Measurements from ENCODE around the gene NR2F1.
"Not testable (repeated sequence)": the region's sequence is repeated elsewhere in the genome, so short reads cannot be mapped to it uniquely, and the experiment has no call there.

The NR2F1 gene

DNA sequence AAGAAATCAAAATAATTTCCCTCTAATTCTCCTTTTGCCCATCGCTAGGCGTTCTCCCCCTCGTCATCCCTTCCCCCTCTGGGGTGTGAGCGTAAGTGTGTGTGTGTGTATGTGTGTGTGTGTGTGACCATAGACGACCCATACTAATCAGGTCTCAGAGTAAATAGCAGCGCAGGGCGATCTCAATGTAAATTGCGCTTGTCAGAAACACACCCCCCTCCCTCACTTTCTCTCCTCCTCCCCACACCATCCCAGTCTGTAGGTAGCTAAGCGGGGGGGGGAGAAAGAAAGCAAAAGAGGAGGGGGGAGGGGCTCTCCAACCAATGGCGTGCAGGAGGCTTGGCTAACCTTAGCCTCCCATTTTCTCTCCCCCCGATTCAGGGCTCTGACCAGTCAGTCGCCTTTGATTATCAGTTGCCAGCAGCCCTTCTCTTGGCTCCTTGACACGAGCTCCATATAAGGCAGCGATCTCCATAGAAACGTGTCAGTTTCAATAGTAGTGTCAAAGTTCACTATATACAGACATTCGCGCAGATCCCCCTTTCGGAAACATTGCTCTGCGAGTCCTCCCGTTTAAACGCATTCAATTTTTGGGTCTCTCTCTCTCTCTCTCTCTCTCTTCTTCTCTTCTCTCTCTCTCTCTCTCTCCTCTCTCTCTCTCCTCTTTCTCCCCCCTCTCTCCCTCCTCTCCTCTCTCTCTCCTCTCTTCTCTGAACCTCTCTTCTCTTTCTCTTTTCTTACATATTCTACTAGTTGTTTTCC is at the start of gene NR2F1:
TSS of gene NR2F1 (plus strand) at position 546 of the 762 bp plus-strand sequence. CDS start 1,802 bp downstream, outside the sequence.
- DNase-seq = peak; percentile 94

DNA sequence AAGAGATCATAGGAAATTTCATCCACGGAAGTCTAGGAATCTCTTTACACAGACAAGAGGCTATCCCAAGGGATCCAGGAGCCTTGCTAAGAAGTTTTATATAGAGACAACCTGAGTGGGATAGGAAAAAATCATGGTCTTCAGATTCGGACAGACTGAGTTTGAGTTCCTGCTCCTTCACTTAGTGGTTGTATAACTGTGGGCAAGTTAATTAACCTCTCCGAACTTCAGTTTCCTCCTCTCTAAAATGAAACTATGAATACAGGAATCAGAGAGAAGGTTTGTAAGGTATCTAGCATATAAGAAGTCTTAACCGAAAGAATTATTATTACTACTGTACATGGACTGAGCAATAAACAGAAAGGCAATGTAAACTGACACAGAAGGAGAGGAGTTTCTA is 37.1 kb upstream of the NR2F1 start:
- DNase-seq = no peak

DNA sequence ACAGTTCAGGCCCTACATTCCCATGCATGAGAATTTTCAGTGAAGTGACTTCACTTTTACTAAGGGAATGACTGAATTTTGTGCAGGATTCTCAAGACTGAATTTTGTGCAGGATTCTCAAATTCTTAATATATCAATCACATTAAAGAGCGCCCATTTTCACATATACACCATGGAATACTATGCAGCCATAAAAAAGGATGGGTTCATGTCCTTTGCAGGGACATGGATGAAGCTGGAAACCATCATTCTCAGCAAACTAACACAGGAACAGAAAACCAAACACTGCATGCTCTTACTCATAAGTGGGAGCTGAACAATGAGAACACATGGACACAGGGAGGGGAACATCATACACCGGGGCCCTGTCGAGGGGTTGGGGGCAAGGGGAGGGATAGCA is 33.4 kb upstream of the NR2F1 start:
- not testable (repeated sequence) for DNase-seq

DNA sequence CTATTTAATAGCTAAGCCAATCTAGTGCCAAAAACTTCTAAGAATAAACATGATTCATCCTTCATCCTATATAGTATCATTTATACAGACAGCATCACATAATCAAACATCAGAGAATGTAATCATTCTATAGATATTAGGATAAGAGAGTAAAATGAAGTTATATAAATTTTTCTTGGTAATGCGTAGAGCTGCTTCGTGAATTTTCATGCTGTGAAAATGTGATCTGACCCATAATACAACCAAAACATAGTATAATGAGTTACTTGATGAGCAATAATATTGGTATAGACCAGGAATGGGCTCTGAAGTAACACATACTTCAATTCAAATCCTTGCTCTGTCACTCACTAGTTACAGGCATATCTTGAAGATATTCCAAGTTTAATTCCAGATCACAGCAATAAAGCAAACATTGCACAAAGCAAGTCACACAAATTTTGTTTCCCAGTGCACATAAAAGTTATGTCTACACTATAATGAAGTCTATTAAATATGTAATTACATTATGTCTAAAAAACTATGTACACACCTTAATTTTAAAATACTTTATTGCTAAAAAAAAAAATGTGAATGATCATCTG is 25.9 kb upstream of the NR2F1 start:
- DNase-seq = no peak

DNA sequence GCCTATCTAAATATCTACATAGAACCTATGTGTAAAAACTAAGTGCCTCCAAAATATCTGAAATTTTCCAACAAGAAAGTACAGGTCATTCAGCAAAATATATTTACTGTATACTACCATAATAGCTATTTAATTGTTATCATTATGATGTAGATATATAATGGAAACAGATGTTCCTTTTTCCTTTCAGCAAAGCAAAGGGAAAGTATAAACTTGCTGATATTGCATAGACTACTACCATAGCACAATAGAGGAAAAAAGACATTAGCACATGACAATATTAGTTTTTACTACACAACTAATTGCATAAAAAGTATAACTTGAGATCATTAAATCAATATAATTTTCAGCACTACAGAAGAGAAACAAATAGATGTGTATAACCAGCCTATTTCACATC is 16.9 kb upstream of the NR2F1 start:
- DNase-seq = no peak

DNA sequence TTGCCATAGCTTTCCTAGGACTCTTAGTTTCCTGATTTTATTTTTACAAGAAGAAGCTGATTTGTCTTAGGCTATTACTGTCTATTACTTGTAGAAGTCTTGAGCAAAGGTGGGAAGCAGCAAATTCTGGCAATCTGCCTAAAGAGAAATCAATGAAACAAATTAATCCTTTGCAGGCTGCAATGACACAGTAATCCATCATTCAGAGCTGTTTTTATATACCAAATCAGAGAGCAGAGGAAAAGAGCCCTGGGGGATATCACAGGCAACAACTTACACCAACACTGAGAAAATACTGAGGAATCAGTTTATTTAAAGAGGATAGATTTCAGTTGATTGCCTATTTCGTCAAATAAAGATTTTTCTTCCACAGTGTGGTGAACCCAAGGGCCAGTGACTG is 15.6 kb upstream of the NR2F1 start:
- peak; percentile 12 for DNase-seq

DNA sequence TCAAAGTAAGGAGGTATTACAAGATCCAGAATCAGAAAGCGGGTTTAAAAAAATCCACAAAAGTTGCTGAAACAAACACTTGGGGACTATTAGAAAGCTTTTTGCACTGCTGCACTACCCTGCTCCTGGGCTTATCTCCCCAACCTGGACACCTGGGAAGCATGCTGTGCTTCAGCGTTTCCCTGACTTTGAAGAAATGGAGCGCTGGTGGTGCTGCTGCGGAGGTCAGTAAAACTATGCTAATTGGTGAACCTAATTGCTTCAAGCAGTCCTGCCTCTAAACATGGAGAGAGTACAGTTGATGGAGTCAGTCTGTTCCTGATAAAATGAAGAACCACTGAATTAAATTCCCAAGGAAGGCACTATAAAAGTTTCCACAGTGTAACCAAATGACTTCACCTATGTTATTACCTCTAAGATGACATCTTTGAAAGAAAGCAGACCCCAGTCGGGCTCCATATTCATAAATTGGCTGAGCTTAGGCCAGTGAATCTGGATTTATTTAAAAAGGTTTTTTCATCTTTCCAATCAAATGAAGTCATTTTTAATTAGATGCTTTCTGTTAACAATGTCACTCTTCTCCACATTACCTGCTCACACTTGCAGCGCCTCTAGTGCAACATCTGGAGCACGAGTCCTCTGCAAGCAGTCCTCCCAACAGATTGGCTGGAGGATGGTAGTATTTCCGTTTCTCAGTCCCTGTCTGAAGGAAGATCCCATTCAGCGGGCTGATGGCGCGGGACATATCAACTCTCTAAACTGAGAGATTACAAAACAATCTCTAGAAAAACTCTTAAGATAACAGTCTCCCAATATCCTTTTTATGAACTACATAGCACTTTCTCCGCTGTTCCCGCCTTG is 13.5 kb upstream of the NR2F1 start:
- peak; percentile 40 for DNase-seq

DNA sequence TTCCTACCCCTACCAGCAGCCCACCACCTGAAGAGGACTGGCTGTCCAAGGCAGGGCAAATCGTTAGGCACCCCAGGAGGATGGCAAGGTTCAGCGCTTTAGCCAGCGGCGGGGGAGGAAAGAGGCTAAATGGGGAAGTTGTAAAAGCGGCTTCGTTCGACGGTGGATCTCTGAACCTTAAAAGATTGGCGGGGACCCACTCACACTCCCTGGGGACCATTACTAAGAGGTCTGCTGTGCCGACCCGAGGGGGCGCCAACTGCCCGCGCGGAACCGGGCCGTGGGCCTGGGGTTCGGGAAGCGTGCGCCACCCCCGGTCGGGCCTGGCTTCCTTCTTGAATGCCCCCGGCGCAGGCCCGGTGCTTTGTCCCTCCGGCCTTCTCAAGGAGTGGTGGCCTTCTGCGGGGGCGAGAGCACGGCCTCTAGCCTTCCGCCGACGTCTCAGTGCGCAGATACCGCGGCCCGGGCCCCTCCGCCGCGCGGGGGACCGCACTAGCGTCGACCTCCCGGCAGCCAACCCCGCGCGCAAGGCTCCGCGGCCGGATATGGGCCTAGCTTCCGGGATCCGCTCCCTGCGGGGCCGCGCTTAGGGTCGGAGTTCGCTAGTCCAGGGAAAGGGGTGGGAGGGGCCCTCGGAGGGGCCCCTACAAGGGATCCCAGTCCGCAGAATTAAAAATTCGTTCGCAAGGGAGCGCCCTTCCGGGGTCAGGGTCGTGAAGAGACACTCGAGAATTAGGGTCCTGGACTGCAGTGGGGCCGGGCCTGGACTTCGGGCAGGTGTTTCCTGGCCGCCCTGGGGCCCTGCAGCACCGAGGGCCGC is 12.5 kb upstream of the NR2F1 start:
- peak; percentile 26 for DNase-seq

DNA sequence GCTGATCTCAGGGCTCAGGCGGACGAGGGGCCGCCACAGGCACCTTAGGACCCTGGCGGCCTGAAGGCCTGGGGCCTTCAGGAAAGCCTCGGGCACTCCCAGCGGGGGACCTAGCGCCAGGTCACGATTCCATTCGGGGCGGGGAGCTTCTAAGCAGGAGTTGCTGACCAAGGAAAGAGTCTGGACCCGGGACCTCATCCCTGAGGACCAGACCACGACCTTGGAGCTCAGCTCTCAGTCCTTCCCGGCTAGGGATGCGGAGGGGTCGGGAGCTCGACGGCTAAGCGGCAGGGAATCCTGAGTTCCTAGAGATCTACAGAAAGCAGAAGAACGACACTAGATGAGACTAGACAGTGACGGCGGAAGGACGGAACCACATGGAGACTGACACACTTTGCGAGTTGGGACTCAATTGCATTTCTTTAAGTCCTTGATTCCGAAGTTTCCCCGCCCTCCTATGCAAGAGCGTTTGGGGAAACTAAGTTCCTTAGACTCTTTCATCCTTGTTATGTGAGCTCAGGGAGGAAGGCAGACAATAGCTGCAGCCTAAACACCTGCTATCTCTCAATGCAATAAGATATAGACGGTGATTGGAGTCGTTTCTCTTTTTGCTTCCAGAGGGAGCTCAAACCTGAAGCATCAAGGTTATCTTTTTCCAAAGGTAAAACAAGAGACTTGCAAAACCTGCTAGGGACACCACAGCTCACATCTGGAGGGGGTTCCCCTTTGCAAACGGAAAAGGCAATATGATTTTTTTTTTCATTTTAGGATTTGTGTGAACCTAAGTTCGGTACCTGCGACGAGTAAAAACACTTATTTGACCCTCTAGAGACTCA is 11.7 kb upstream of the NR2F1 start:
- DNase-seq = peak; percentile 34

DNA sequence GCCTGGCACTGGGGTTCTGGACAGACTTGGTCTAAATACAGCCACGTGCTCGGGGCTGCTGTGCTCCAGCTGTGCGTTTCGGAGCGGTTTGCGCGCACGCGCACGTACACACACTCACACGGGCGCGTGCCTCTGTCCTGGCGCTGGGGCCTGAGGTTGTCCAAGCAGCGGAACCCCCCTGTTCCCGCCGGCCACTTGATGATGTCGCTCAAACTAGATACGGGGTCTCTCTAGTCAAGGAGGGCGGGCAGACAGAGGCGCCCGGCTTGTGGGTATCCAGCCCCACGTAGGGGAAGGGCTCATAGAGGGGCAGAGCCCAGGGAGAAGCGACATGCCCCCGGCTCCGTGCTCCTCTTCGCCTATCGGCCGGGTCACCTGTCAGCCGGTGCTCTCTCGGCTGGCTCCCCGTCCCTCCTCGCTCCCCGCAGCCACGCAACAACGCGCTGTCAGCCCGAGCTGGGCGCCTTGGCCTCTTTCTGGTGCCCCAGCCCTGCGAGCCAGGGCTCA is 10.9 kb upstream of the NR2F1 start:
- peak; percentile 81 for DNase-seq

DNA sequence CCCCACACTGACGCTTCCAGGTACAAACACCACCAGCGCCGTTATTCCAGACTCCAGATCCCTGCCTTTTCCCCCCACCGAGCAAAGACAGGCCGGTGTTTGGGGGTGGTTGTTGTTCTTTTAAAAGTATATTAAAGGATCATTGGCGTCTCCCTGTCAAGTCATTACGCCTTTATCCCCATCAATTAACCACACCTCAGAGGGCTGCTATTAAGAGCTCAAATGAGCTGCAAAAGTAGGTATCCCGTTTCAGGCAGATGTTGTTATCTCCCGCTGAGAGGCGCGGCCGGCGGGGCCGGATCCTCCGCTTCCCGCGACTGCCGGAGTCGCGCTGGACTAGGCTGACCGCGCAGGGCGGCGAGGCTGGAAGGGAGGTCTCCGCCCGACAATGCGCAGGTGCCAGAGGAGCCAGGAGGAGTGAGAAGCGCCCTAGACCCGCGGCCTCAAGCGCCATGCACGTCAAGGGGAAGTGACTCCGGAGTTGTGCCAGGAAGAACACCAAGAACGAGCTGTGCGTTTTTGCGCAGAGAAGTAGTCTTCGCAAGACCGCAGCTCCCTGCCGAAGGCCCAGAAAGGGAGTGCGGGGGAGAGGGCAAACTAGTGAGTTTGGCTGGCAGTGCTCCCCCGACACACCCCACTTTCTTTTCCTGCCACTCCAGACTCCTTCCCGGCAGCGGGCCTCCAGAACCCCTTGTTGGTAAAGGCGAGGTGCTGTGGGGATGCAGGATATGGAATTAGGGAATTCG is 10.2 kb upstream of the NR2F1 start:
- DNase-seq = peak; percentile 88

DNA sequence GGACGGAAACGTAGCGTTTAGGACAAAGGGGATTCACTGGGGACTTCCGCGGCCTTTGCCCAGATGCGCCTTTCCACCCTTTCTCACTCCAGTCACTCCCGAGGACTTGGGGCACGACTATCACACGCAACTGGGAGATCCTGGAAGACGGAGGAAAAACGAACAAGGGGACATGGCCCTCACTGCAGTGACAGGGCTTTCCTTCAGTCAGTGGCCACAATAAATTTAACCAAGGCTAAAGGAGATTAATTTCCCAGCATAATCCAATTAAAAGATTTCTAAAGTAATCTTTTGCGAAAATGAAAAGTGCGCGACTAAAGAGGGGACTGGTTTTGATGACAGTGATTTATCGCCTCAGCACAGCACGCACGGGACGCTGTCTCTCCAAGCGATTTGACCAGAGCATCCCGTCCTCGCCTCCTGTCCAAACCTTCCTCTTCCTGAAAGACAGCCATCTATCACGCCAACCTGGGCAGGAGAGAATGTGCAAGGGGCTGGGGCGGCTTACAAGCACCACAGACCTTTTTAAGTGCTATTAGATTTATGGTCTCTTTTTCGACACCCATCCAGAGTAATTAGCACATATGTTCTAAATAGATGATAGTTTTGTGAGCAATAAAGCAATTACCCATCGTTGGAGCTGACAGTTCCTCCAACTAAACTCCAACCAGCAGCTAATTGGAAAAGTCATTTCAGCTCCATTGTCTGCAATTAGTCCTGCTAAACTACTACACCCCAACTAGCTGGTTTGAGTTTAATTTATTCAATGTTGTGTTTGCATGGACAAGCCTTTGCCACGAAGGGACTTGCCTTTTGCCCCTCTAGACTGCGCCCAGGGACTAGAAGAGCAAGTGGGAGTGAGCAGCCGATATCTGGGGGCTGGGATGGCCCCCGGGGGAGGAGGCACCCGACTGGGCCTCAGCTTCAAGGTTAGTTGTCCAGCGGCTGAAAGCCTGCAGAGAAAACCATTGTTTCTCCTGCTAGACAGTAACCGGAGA is 9.4 kb upstream of the NR2F1 start:
- peak; percentile 70 for DNase-seq

DNA sequence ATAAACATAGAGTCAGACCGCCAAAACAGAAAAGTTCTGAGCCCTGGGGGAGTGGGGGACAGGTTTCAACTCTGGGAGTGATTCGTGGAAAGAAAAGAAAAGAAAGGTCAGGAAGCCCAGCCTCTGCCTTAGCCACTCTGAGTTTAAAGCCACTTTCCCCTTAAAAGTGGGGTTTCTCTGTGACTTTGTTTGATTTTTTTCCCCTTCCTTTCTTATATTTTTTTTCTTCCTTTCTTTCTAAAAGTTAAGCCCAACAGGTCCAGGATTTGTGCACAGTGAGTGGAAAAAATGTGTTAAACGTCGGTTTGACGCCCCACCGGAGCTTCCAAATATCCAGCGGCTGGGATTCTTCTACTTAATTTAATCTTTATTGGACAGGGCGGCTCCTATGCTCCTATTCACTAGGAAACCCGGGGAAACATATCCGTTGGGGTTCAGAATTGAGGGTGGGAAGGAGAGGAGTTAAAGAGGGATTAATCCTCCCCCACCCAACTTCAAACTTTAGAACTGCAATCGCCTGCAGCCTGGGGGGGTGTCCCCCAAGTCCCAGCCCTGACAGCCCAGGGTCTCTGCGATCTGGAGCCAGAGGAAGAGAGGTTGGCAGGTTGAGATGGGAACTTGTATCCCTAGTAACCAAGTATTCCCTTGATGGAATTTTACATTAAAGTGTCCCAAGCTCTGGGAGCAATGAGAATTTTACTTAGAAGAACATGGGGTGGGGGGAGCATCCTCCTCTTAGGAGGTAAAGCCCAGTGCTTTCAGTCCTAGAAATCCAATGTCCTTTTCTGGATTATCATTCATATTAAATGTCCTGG is 8.3 kb upstream of the NR2F1 start:
- DNase-seq = peak; percentile 57

DNA sequence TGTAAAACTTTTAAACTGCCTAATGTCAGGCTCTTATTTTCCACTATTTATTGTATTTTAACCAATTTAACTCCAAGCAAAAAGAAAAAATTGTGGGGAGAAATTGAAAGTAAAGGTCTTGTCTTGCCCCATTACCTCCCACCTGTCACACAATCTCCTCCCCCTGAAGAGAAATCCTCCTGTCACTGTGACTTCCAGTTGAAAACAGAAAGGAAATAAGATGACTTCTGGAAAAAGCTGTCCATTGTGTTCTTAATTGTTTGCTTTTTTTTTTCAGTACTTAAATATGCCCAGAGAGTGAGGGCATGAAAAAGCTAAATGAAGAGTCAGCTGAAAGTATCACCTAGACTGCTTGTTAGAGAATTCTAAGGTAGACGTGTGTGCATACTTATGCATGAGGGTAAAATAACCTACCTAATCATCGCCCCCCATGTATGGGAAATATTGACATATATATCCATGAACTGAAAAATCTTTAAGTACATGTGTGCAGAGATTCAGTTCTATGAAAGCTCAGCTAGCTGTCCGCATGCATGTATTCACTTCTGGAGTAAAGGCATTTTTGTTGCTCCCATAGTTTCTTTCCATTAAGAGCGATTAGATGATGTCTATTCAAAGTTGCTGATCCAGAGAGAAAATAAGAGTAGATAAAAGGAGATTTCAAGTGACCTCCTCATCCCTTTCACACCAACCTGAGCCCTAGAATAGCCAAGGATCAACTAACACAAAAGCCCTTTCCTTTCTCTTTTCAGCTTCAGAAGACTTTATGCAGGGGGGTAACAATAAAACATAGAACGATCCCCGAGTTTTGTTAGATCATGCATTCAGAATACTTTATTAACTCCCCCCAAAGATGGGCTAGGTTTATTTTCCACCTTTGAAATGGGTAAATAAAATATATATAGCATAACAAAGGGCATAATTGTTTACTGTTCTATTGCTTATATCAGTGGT is 7.3 kb upstream of the NR2F1 start:
- peak; percentile 16 for DNase-seq

DNA sequence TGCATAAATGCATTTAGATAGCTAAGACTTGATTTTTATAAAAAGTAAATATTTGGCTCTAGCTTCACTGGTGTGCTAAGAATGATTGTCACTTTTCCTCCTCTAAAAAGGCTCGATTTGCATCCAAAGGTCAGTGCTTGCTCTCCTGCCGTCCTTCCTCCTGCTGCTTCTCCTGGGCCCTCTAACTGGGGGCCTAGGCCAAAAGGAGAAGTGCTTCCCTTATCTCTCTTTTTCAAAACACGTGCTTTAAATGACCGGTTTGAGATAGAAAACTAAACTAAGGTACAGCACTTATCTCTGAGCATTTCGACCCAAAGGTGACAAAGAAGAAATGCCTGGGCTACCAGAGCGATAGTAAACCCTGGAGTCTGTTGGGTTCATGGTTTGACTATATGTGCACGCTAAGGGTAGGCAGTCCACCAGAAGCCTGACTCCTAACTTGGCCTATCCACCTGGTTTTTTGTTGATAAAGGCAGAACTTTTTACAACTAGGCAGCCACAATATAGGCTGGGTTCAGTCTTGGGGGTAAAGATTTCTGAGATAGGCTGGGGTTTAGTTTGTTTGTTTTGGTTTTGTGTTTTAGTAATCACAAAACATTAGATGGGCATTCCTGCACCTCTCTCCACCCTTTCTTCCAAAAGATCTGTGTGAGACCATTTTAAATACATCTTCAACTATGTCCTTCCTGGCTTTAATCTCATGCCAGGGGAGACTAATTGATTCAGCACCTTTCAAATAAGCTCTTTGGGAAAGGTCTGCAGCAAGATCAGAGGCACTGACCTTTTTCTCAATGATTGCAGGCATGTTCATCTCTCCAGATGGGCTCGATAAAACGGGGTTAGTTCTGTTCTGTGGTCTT is 5.8 kb upstream of the NR2F1 start:
- peak; percentile 47 for DNase-seq
